DOHH2 (cell line): Measurements from ENCODE around the gene CACNA2D1.

Experiments used
- H3F3A ChIP-seq: fragments of 200-600 bp; sonication (generic), shearing (Covaris generic); 2 replicates; pipeline ENCODE4 v1.6.0; 2016; ENCODE audit warnings: antibody characterized with exemption, mild to moderate bottlenecking; ENCODE audit not compliant: control insufficient read depth, insufficient read depth
- H3K27ac ChIP-seq: fragments of 200-600 bp; sonication (generic); 2 replicates; pipeline ENCODE4 v1.5.1; 2014; ENCODE audit warnings: low read depth, mild to moderate bottlenecking, low read length, moderate library complexity
- H3K27me3 ChIP-seq: fragments of 200-600 bp; sonication (generic); 2 replicates; pipeline ENCODE4 v1.6.1; 2014; ENCODE audit warnings: mild to moderate bottlenecking, low read length, mixed read lengths; ENCODE audit not compliant: control insufficient read depth
- H3K36me3 ChIP-seq: fragments of 200-600 bp; sonication (generic); 2 replicates; pipeline ENCODE4 v1.6.1; 2014; ENCODE audit warnings: mild to moderate bottlenecking, low read length, moderate library complexity, mixed read lengths; ENCODE audit not compliant: control insufficient read depth
- H3K4me1 ChIP-seq: fragments of 200-600 bp; sonication (generic); 2 replicates; pipeline ENCODE4 v1.6.1; 2014; ENCODE audit warnings: mild to moderate bottlenecking, low read length, mixed read lengths; ENCODE audit not compliant: control insufficient read depth
- H3K4me2 ChIP-seq: fragments of 200-600 bp; sonication (generic); 2 replicates; pipeline ENCODE4 v1.6.0; 2014; ENCODE audit warnings: mild to moderate bottlenecking, low read length, moderate library complexity
- H3K4me3 ChIP-seq: fragments of 200-600 bp; sonication (generic); 2 replicates; pipeline ENCODE4 v1.5.1; 2014; ENCODE audit warnings: mild to moderate bottlenecking, low read length, mixed read lengths
- H3K79me2 ChIP-seq: fragments of 200-600 bp; sonication (generic); 2 replicates; pipeline ENCODE4 v1.6.1; 2014; ENCODE audit warnings: mild to moderate bottlenecking, low read length, mixed read lengths; ENCODE audit not compliant: control insufficient read depth
- H3K9me2 ChIP-seq: fragments of 200-600 bp; sonication (generic); replicated peaks from 2 replicates; pipeline ENCODE4 v1.6.1; 2014; ENCODE audit warnings: mild to moderate bottlenecking, low read length, mixed read lengths; ENCODE audit not compliant: control insufficient read depth
- H3K9me3 ChIP-seq: fragments of 200-600 bp; sonication (generic); 2 replicates; pipeline ENCODE4 v1.6.1; 2014; ENCODE audit warnings: antibody characterized with exemption, low read length, mixed read lengths; ENCODE audit not compliant: control insufficient read depth, insufficient read depth
- H4K20me1 ChIP-seq: fragments of 200-600 bp; sonication (generic); 2 replicates; pipeline ENCODE4 v1.6.0; 2014; ENCODE audit warnings: low read depth, mild to moderate bottlenecking, antibody characterized with exemption, low read length, moderate library complexity; ENCODE audit not compliant: control insufficient read depth, insufficient read depth
- CTCF ChIP-seq: fragments of 200-600 bp; sonication (generic); IDR thresholded peaks from one replicate; pipeline ENCODE4 v1.5.1; 2014; ENCODE audit warnings: antibody characterized with exemption, mild to moderate bottlenecking, low read depth, low read length; ENCODE audit not compliant: poor library complexity, severe bottlenecking
- EZH2phosphoT487 ChIP-seq: fragments of 200-600 bp; sonication (generic); IDR thresholded peaks from 2 replicates; pipeline ENCODE4 v1.6.1; 2017; ENCODE audit warnings: borderline replicate concordance, mild to moderate bottlenecking, antibody characterized with exemption, low read length, moderate library complexity, mixed read lengths

CACNA2D1 gene

GRCh38 chr7:82241356-82241755 is 202.2 kb downstream of the CACNA2D1 start:
- no peak for TF ChIP-seq EZH2phosphoT487
- TF ChIP-seq CTCF: no peak
- Histone ChIP-seq H3K4me2 (no peak overlapping the region), H3K4me3 (no peak overlapping the region), H3K79me2 (no peaks in the 10 kb centered on the region), H3F3A (no peaks in the 10 kb centered on the region), H3K9me2 (no peaks in the 10 kb centered on the region), H3K36me3 (no peaks in the 10 kb centered on the region), H4K20me1 (no peaks in the 10 kb centered on the region), H3K9me3 (no peaks in the 10 kb centered on the region), H3K27me3 (no peaks in the 10 kb centered on the region), H3K4me1 (no peaks in the 10 kb centered on the region), H3K27ac (no peak overlapping the region)

GRCh38 chr7:82235713-82236112 is 207.9 kb downstream of the CACNA2D1 start:
- H3K79me2 ChIP-seq: no peaks in the 10 kb centered on the region
- H3F3A ChIP-seq: no peaks in the 10 kb centered on the region
- no peaks in the 10 kb centered on the region for H3K27me3 ChIP-seq
- no peaks in the 10 kb centered on the region for H3K4me1 ChIP-seq
- no peaks in the 10 kb centered on the region for H3K9me2 ChIP-seq
- no peaks in the 10 kb centered on the region for H4K20me1 ChIP-seq
- no peaks in the 10 kb centered on the region for H3K9me3 ChIP-seq
- no peak for TF ChIP-seq CTCF
- no peak overlapping the region for H3K27ac ChIP-seq
- H3K4me3 ChIP-seq: no peak overlapping the region
- no peaks in the 10 kb centered on the region for H3K36me3 ChIP-seq
- H3K4me2 ChIP-seq: no peak overlapping the region

- H4K20me1 ChIP-seq: no peaks in the 10 kb centered on the region
- no peak overlapping the region for H3K27ac ChIP-seq
- H3K27me3 ChIP-seq: no peaks in the 10 kb centered on the region
- no peaks in the 10 kb centered on the region for H3K79me2 ChIP-seq
- TF ChIP-seq EZH2phosphoT487 (no peak), CTCF (peak; percentile 70)
- no peak overlapping the region for H3K4me3 ChIP-seq
- H3K9me2 ChIP-seq: no peaks in the 10 kb centered on the region
- H3K4me2 ChIP-seq: no peak overlapping the region
- no peaks in the 10 kb centered on the region for H3K36me3 ChIP-seq
- no peaks in the 10 kb centered on the region for H3K4me1 ChIP-seq
- H3F3A ChIP-seq: no peaks in the 10 kb centered on the region
- no peaks in the 10 kb centered on the region for H3K9me3 ChIP-seq
These were observed 209.0 kb downstream of the CACNA2D1 start for GRCh38 chr7:82234457-82235049.
